NCI-H446 (cell line): ENCODE measurements around the gene RAD54L2.
"Not testable (repeated sequence)": the region's sequence is repeated elsewhere in the genome, so short reads cannot be mapped to it uniquely, and the experiment has no call there.

Experiments
- DNase-seq, 2 experiments: peaks; one replicate each; lab custom pipeline; 2025; lab: John Stamatoyannopoulos, UW

The RAD54L2 gene

GRCh38 chr3:51538459-51539290 lies at the start of gene RAD54L2:
Gene RAD54L2, plus strand, starts transcription at chr3:51538719. Its CDS starts 51,702 bp downstream, at chr3:51590421.
- peak; percentile 10 to 81 for DNase-seq

- peak; percentile 85 to 89 for DNase-seq
Measured at GRCh38 chr3:51498876-51499738, 39.4 kb upstream of the RAD54L2 start.

GRCh38 chr3:51500632-51501131 lies 37.8 kb upstream of the RAD54L2 start:
- no peak for DNase-seq

- DNase-seq, result peak; percentile 41 to 69
Measured at GRCh38 chr3:51501833-51502561, 36.5 kb upstream of the RAD54L2 start.

GRCh38 chr3:51502562-51502910 lies 36.0 kb upstream of the RAD54L2 start:
- no peak for DNase-seq

- no peak for DNase-seq
Measured at GRCh38 chr3:51503007-51503406, 35.5 kb upstream of the RAD54L2 start.

- no peak for DNase-seq
Measured at GRCh38 chr3:51508255-51508654, 30.3 kb upstream of the RAD54L2 start.

GRCh38 chr3:51510996-51511395 lies 27.5 kb upstream of the RAD54L2 start:
- no peak for DNase-seq

- no peak for DNase-seq
Measured at GRCh38 chr3:51514210-51514609, 24.3 kb upstream of the RAD54L2 start.

- DNase-seq, result no peak
Measured at GRCh38 chr3:51519848-51520247, 18.7 kb upstream of the RAD54L2 start.

GRCh38 chr3:51520906-51521730 lies 17.4 kb upstream of the RAD54L2 start:
- DNase-seq, result not testable (repeated sequence)

GRCh38 chr3:51522273-51522962 lies 16.1 kb upstream of the RAD54L2 start:
- no peak for DNase-seq

GRCh38 chr3:51524874-51525273 lies 13.6 kb upstream of the RAD54L2 start:
- not testable (repeated sequence) for DNase-seq

- no peak for DNase-seq
Measured at GRCh38 chr3:51530485-51530884, 8.0 kb upstream of the RAD54L2 start.

GRCh38 chr3:51535146-51536019 lies 3.1 kb upstream of the RAD54L2 start:
- no peak for DNase-seq

GRCh38 chr3:51537631-51538030 lies 888 bp upstream of the RAD54L2 start:
- DNase-seq, result not testable (repeated sequence)

- DNase-seq, result no peak
Measured at GRCh38 chr3:51538115-51538458, 432 bp upstream of the RAD54L2 start.

- DNase-seq, result no peak
Measured at GRCh38 chr3:51539291-51539941, 897 bp downstream of the RAD54L2 start.

GRCh38 chr3:51542596-51542995 lies 4.1 kb downstream of the RAD54L2 start:
- not testable (repeated sequence) for DNase-seq
